Epithelial cell of prostate (primary cell): ENCODE results near the gene OSBPL6.
"Not testable (repeated sequence)": the region's sequence is repeated elsewhere in the genome, so short reads cannot be mapped to it uniquely, and the experiment has no call there.

Experiments used
- DNase-seq: peaks from one replicate; pipeline ENCODE4 v3.0.0-alpha.2; 2011; ENCODE audit warnings: low read depth, low spot score
- H3K27ac ChIP-seq: fragments of 450-650 bp; 2 replicates; pipeline ENCODE4 v1.5.1; 2017; ENCODE audit warnings: mild to moderate bottlenecking

The OSBPL6 gene

DNA sequence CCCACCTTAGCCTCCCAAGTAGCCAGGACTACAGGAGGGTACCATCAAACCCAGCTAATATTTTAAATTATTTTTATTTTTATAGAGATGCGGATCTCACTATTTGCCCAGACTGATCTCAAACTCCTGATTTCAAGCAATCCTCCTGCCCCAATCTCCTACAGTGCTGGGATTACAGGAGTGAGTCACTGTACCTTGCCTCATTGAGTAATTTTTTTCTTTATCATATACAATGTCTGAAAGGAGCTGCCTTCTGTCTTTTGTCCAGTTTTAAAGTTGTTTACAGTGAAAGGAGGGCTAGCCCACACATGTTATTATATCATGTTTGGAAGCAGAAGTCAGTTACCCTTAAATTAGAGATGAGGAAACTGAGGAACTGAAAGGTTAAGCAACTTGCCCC is 224.1 kb downstream of the OSBPL6 start:
- H3K27ac ChIP-seq, result peak overlapping the region; percentile 25
- DNase-seq, result no peak

DNA sequence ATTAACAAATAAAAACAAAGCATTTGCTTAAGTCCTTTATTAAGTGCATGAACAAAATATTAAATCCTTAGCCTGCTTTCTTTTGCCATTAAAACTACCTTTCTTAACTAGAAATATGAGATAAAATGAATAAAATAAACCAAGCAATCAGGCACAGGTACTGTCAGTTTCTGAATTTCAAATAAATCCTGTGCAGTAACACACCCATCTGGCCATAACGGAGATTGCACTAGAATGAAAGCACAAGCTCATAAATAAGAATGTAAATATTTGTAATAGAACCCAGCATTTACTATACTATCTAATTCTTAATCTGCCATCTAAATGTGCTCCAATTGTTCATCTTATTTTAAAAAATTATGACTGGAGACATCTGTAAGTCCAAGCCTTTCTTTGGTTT is 224.8 kb downstream of the OSBPL6 start:
- H3K27ac ChIP-seq, result peak overlapping the region; percentile 25
- no peak for DNase-seq

DNA sequence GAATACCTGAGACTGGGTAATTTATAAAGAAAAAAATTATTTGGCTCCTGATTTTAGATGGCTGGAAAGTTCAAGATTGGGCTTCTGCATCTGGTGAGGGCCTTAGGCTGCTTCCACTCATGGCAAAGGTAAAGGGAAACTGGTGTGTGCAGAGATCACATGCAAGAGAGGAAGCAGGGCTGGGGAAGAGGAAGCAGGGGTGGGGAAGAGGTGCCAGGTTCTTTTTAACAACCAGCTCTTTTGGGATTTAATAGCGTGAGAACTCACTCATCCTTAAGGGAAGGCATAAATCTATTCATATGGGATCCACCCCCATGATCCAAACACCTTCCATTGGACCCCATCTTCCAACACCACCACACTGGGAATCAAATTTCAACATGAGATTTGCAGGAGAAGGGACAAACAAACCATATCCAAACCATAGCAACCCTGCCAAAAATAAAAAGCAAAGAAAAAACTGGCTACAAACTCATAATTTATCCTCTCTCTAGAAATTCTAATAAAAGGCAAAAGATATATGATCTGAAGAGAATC is 226.2 kb downstream of the OSBPL6 start:
- H3K27ac ChIP-seq, result no peak overlapping the region
- no peak for DNase-seq

DNA sequence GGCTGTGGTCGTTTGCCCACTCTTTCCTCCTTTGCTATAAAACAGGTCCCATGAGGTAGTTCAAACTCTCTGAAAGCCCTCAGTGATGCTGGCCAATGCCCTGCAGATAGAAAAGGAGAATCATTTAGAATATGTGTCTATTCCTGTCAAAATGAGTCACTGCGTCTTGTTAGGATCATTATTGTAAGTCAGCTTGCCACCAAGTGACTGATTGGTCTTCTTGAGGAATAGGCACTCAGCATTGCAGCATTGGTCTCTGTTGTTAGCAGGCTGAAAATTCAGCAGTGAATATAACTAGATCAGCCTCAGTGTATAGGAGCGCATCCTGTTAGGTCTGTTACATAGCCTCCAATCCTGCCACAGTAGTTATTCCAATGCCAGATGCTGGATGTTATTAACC is 227.8 kb downstream of the OSBPL6 start:
- no peak for DNase-seq
- no peak overlapping the region for H3K27ac ChIP-seq

DNA sequence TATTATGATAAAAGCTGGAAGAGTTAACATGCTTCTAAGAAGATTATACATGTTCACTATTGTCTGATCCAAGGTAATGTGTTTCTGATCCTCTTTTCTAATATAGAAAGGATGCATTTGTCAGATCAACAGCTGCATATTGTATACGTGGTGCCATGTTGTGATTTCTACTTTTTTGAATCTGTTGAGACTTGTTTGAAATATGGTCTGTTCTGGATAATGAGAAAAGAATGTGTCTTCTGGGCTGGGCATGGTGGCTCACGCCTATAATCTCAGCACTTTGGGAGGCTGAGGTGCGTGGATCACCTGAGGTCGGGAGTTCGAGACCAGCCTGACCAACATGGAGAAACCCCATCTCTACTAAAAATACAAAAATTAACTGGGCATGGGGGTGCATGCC is 229.4 kb downstream of the OSBPL6 start:
- not testable (repeated sequence) for DNase-seq, H3K27ac ChIP-seq

DNA sequence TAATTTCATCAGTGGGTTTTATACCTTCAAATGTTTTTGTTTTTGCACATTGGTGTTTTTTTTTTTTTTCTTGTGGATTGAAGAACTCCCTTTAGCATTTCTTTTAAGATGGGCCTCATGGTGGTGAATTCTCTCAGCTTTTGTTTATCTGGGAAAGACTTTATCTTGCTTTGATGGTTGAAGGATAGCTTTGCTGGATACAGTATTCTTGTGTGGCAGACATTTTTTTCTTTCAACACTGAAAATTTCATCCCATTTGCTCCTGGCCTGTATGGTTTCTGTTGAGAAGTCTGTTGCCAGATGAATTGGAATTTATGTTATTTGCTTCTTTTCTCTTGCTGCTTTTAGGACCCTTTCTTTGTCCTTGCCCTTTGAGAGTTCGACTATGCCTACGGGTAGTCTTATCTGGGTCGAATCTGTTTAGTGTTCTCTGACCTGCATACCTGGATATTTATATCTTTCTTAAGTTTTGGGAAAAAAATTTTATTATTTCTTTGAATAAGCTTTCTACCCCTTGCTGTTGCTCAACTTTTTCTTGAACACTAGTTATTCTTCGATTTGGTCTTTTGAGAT is 231.0 kb downstream of the OSBPL6 start:
- no peak for DNase-seq
- H3K27ac ChIP-seq, result no peak overlapping the region

DNA sequence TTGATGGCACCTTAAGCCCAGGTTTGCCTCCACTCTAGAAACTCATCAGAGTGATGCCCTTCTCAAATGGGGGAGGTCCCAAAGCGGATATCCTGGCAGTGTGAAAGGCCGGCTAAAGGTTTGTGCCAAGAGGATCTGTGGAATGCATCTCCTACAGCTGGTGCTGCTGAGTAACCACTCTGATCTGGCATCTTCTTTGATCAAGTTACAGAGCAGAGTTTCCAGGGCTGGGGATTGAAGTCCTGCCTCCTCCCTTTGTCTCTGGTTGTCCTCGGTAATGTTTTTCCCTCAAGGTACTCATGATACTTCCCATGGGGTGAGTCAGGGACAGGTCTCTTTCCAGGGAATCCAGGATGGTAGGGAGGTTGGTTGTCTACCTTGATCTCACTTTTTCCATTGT is 232.1 kb downstream of the OSBPL6 start:
- no peak for DNase-seq
- no peak overlapping the region for H3K27ac ChIP-seq

DNA sequence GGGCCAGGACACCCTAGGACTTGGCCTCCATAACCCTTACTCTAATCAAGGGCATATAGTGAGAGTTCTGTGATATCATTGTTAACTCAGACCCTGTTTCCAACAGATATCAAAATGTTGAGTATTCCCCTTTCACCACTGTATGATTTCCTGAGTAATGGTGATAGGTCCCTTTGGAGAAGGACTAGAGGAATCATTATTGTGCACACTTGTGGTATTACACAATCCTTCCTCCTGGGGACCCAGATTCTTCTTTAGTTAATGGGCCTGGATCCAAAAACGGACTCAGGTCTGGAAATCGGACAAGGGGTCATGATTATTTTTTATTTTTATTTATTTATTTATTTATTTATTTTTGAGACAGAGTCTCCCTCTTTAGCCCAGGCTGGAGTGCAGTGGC is 233.1 kb downstream of the OSBPL6 start:
- DNase-seq, result no peak
- no peak overlapping the region for H3K27ac ChIP-seq

DNA sequence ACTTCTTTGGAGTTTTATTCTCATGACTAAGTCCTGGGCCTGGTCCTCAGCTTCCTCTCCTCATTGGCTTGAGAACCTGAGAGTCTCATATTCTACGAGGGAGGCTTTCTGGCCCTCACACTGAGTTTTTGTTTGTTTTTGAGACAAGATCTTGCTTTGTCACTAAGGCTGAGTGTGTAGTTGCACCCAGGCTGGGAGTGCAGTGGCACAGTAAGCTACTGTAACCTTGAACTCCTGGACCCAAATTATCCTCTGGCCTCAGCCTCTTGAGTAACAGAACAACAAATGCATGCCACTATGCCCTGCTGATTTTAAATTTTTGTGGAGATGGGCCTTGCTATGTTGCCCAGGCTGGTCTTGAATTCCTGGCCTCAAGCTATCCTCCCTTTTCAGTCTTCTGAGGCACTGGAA is 234.1 kb downstream of the OSBPL6 start:
- no peak for DNase-seq
- no peak overlapping the region for H3K27ac ChIP-seq

DNA sequence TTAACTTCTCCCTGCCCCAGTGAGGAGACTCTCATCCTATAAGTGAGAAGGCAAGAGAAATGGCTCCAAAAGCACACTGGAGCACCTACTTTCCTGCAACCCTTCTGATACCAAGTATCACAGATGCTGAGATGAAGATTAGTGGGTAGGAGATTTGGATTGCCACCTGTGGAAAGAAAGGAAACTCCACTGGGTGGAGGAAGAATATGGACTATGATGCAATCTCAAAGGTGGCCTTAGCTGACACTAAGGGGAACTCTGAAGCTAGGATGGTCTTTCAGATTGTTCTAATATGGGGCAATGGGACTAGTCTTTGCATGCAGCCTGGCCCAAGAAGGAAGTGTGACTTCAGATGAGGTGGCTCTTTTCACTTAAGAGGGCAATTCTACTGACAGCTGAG is 235.0 kb downstream of the OSBPL6 start:
- no peak overlapping the region for H3K27ac ChIP-seq
- DNase-seq, result no peak

DNA sequence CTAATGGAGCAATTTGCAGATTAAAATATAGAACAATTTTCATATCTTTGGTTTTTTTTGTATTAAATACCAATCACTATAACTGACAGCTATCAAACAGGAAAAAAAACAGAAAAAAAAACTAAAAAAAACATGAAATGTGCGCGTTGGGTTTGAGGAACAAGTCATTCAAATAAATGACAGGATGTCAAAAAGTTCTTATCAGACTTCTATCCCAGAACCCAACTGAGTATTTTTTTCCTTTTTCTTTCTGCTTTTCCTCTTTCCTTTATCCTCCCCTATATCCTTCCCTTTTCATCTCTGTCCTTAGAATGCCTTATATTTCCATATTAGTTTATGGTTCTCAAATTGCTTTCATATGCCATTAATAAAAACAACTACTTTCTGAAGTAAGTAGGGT is 242.3 kb downstream of the OSBPL6 start:
- no peak overlapping the region for H3K27ac ChIP-seq
- DNase-seq, result no peak

DNA sequence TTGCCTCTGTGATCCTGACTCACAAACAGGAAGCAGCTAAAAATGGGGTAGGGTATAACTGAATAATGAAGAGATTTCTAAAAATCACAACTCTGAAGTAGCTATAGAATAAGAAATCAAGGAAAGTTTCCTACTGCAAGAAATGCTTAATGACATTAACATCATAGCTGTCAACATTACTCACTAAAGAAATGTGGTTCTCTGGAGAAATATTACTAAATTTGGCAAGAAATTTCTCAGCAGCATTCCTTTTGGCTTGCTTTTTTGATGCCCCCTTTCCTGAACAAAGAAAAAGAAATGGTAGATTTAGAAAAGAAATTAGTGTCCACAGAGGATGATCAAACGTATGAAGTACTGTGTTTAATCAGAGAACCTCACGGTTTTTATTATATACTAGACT is 247.1 kb downstream of the OSBPL6 start:
- H3K27ac ChIP-seq, result no peak overlapping the region
- no peak for DNase-seq

DNA sequence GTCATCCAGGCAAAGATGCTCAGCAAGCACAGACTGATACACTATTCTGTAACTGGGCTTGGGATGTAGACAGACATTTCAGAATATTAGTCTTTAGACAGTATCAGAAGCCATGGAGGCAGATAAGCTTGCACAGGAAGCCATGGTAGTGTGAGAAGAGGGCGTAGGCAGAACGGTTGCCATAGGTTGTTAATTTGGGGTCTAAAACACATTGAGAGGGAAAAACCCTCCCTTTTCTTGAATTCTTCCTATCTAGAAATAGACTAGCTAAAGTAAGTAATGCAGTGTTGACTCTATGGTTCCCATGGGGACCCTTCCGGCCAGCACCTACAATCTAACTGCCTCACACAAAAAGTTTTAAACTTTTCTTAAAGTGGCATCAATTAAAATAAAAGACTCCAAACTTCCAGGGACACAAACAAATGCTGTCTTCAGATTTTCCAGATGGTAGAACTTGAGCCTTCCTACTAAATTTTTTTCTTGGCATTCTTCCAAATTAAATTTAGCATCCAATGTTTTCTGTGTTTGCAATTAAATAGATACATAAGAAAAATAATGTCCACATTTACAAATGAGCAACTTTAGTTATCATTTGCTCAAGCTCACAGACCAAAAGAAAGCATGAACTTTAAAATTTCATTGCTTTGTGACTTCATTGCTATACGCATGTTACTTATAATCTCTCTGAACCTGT is 254.8 kb downstream of the OSBPL6 start:
- no peak for DNase-seq
- H3K27ac ChIP-seq, result peak overlapping the region; percentile 8

DNA sequence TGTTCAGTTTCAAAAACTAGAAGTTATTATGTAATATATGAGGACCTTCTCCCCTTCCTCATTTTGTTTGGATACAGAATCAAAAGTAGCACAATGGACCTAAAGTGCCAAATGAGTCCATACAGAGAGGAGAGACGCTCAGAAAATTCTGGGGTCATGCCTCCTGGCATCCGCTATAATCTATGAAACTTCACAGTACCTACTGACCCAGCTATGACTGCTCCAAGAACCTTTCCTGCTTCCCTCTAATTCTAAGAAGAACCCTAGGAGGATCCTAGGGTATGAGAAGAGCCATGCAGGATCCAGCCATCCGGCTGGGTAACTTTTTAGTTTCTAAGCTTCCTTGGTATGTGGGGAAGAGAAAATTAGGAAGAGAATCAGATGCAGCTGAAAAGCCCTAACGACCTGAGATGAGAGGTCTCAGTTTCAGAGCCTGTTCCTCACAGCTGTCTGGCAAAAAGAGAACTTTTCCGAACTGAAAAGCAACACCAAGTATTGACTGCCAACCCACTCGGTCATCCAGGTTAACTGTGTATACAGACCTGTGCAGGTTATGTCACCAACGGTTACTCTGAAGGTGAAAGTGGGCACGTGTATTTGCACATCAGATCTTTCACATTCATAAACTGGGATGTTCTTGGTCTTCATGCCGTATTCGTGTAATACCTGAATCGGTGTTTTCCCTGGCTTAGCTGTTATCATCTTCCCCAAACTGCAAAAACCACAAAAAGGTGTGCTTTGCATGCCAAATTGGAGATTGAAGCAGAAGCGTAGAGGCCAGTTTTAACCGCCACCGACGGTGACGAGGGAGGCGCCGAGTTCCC is 255.6 kb downstream of the OSBPL6 start:
- DNase-seq, result no peak
- peak overlapping the region; percentile 86 for H3K27ac ChIP-seq

DNA sequence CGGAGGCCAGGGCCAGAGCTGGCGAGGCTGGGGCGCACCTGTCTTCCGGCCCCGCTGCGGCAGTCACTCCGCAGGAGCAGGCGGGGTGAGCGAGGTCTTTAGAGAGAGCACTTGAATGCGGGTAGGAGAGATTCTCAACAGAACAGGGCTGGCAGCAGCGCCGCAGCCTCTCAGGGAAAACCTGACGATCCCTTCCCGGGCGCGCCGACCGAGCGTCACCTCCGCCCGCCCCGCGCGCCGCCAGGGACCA is 256.1 kb downstream of the OSBPL6 start:
- DNase-seq, result no peak

DNA sequence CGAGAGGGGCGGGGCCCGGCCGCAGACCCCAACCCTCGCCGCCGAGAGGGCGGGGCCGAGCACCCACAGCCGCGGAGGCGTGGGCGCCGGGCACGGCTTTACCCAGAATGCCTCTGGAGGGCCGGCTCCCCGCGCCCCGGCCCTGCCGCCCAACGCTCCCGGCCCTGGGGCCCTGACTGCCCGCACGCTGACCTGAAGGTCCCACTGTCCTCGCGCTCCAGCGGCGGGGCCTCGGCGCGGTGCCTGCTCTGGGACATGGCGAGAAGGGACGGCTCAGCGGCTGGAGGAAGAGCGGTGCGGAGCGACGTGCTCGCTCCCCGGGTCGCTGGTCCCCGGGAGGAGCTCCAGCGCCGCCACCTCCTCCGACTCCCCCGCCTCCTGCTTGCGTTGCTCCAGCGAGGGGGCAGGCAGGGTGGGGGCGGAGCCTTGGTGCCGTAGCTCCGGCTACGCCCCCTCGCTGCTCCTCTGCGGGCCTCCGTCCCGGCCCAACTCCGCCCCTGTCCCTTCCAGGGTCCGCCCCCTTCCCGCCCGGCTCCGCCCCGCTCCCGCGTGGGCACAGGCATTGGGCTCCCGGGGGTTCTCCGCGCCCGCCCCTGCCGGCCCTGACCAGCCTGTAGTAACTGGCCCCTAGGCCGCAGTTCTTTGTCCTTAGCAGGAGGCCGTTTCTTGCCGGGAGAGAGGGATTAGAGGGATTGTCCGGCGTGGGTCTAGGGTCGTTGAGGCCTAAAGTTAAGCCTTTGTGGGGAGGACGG is 256.6 kb downstream of the OSBPL6 start, which contains the start of the genes PJVK and PRKRA:
Gene PJVK (plus strand): TSS at position 605 of the 752 bp plus-strand sequence. CDS start 2,032 bp downstream, outside the sequence.
Gene PRKRA (minus strand): TSS at position 402 of the 752 bp plus-strand sequence. CDS start 145 bp downstream, at position 257.
- peak; percentile 78 for DNase-seq
- H3K27ac ChIP-seq, result peak within 1 kb of the TSS; percentile 86

More for the DNA sequence above, 256.1 kb downstream of the OSBPL6 start:
- peak overlapping the region; percentile 86 for H3K27ac ChIP-seq

DNA sequence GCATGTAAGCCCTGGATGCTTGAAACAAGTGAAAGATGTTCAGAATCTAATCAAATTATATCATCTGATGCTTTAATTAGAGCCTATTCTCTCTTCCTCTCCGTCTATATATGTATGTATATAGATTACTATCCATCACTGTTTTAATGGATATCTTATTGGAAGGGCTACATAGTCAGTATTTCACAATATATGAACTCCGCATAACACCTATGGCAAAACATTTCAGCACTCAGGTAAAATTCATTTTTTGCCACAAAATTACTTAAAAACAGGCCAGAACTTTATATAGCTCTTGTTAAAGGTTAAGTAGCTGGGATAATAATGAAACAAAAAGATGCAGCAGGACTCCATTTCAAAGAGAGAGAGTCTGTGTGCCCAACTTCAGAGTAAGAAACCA is 258.0 kb downstream of the OSBPL6 start:
- H3K27ac ChIP-seq, result peak overlapping the region; percentile 86
- DNase-seq, result no peak
